Hepatocyte (in vitro differentiated cells): ENCODE results near the gene AFF2. TPM values are rescaled to one million over a fixed set of nuclear protein-coding genes. Genes with fewer than 3 reads are reported as not detected.

Source experiments
- DNase-seq: peaks from one replicate; pipeline ENCODE4 v3.0.0-alpha.2; 2016; ENCODE audit warnings: low spot score
- H2AFZ ChIP-seq: fragments of 200-600 bp; sonication (generic); 2 replicates; pipeline ENCODE4 v1.6.0; 2016; ENCODE audit warnings: antibody characterized with exemption, mild to moderate bottlenecking
- H3K27ac ChIP-seq: fragments of 200-600 bp; sonication (generic); 2 replicates; pipeline ENCODE4 v1.5.1; 2016; ENCODE audit warnings: mild to moderate bottlenecking
- H3K27me3 ChIP-seq: fragments of 200-600 bp; sonication (generic); 2 replicates; pipeline ENCODE4 v1.6.1; 2016
- H3K36me3 ChIP-seq: fragments of 200-600 bp; sonication (generic); replicated peaks from 2 replicates; pipeline ENCODE4 v1.5.1; 2016; ENCODE audit warnings: low read depth; ENCODE audit not compliant: insufficient read depth
- H3K4me1 ChIP-seq: fragments of 200-600 bp; sonication (generic); 2 replicates; pipeline ENCODE4 v1.5.1; 2016; ENCODE audit warnings: mild to moderate bottlenecking, moderate library complexity; ENCODE audit not compliant: insufficient read depth
- H3K4me2 ChIP-seq: fragments of 200-600 bp; sonication (generic); 2 replicates; pipeline ENCODE4 v1.6.0; 2016
- H3K4me3 ChIP-seq: fragments of 200-600 bp; sonication (generic); 2 replicates; pipeline ENCODE4 v1.5.1; 2016; ENCODE audit warnings: mild to moderate bottlenecking
- H3K79me2 ChIP-seq: fragments of 200-600 bp; sonication (generic); 2 replicates; pipeline ENCODE4 v1.6.0; 2017; ENCODE audit warnings: mild to moderate bottlenecking
- H3K9me2 ChIP-seq: fragments of 200-600 bp; sonication (generic); replicated peaks from 2 replicates; pipeline ENCODE4 v1.6.0; 2017; ENCODE audit warnings: mild to moderate bottlenecking; ENCODE audit not compliant: insufficient read depth
- H3K9me3 ChIP-seq: fragments of 200-600 bp; sonication (generic); 2 replicates; pipeline ENCODE4 v1.5.1; 2016; ENCODE audit warnings: low read depth, mild to moderate bottlenecking
- H4K20me1 ChIP-seq: fragments of 200-600 bp; sonication (generic); 2 replicates; pipeline ENCODE4 v1.6.0; 2016; ENCODE audit warnings: mild to moderate bottlenecking; ENCODE audit not compliant: insufficient read depth, poor library complexity, severe bottlenecking
- CTCF ChIP-seq: fragments of 200-600 bp; sonication (generic); IDR thresholded peaks from 2 replicates; pipeline ENCODE4 v1.5.1; 2016; ENCODE audit warnings: antibody characterized with exemption, mild to moderate bottlenecking; ENCODE audit not compliant: poor library complexity
- EZH2 ChIP-seq: fragments of 200-600 bp; sonication (generic); IDR thresholded peaks from 2 replicates; pipeline ENCODE4 v1.6.1; 2016; ENCODE audit warnings: antibody characterized with exemption, mild to moderate bottlenecking, borderline replicate concordance
- EZH2phosphoT487 ChIP-seq: fragments of 200-600 bp; sonication (generic); IDR thresholded peaks from one replicate; pipeline ENCODE4 v1.6.1; 2018; ENCODE audit warnings: antibody characterized with exemption, mild to moderate bottlenecking, low read depth, moderate library complexity; ENCODE audit not compliant: unreplicated experiment, severe bottlenecking
- WGBS: methylation state at CpG from one replicate; pipeline ENCODE4 v1.1.6; 2016; ENCODE audit warnings: low lambda C conversion rate; ENCODE audit errors: missing lambda C conversion rate; 5-methylcytosine and 5-hydroxymethylcytosine counted together
- polyA plus RNA-seq: library from polyadenylated mRNA; unstranded; fragments of >200 nt; fragmentation: Nextera tagmentation; extraction: Ambion mirVana; gene quantifications from 2 replicates; pipeline ENCODE4 v1.2.1, GENCODE V29; 2016
- small RNA-seq: library from RNA; depleted of rRNA; stranded (forward); fragments of <200 nt; gene quantifications from one replicate; pipeline ENCODE3, GENCODE V24; 2014
- total RNA-seq: library from RNA; depleted of rRNA; stranded (reverse); fragments of >200 nt; gene quantifications from 2 replicates; pipeline ENCODE4 v1.2.3, GENCODE V29; 2014

AFF2 gene
- total and polyA plus RNA-seq, 2 experiments from 2014 or later = 2.1 to 6.5 TPM

- H3K9me3 ChIP-seq = no peaks in the 10 kb centered on the region
- no peak overlapping the region for H2AFZ ChIP-seq
- 60% methylated on average over 1 of the region's 1 CpG for WGBS
- no peaks in the 10 kb centered on the region for H3K27me3 ChIP-seq
- no peak overlapping the region for H3K4me2 ChIP-seq
- H3K27ac ChIP-seq = no peak overlapping the region
- no peaks in the 10 kb centered on the region for H3K4me1 ChIP-seq
- H3K36me3 ChIP-seq = no peaks in the 10 kb centered on the region
- TF ChIP-seq EZH2phosphoT487 (no peak), CTCF (no peak), EZH2 (no peak)
- H3K79me2 ChIP-seq = no peaks in the 10 kb centered on the region
- DNase-seq = no peak
- H4K20me1 ChIP-seq = no peaks in the 10 kb centered on the region
- H3K4me3 ChIP-seq = no peak overlapping the region
- no peaks in the 10 kb centered on the region for H3K9me2 ChIP-seq
These were observed 545.3 kb downstream of the AFF2 start for GRCh38 chrX:149045645-149046210.

Small RNA genes lying within 50 kb of the gene (small RNA-seq; reads per million reads assigned to genes)
- not detected for gene RN7SKP267
